OCI-LY1 (cell line): ENCODE results near the gene MYO10.

ENCODE experiments used
- H2AFZ ChIP-seq: fragments of 200-600 bp; sonication (generic), shearing (Covaris generic); 2 replicates; pipeline ENCODE4 v1.6.0; 2014; ENCODE audit warnings: antibody characterized with exemption, mild to moderate bottlenecking, low read length
- H3F3A ChIP-seq: fragments of 200-600 bp; sonication (generic), shearing (Covaris generic); 2 replicates; pipeline ENCODE4 v1.6.0; 2014; ENCODE audit warnings: mild to moderate bottlenecking, antibody characterized with exemption, low read length, moderate library complexity; ENCODE audit not compliant: insufficient read depth
- H3K27ac ChIP-seq: fragments of 200-600 bp; sonication (generic); 2 replicates; pipeline ENCODE4 v1.5.1; 2014; ENCODE audit warnings: low read length, mixed run types, mild to moderate bottlenecking, low read depth; ENCODE audit not compliant: poor library complexity, severe bottlenecking
- H3K27me3 ChIP-seq: fragments of 200-600 bp; sonication (generic); 2 replicates; pipeline ENCODE4 v1.6.0; 2014; ENCODE audit warnings: antibody characterized with exemption, mild to moderate bottlenecking, low read length, moderate library complexity; ENCODE audit not compliant: insufficient read depth
- H3K36me3 ChIP-seq: fragments of 200-600 bp; sonication (generic); 2 replicates; pipeline ENCODE4 v1.6.1; 2014; ENCODE audit warnings: mild to moderate bottlenecking, antibody characterized with exemption, low read length, moderate library complexity, mixed read lengths; ENCODE audit not compliant: insufficient read depth
- H3K4me1 ChIP-seq: fragments of 200-600 bp; sonication (generic); 2 replicates; pipeline ENCODE4 v1.5.1; 2014; ENCODE audit warnings: mild to moderate bottlenecking, low read length, moderate library complexity; ENCODE audit not compliant: insufficient read depth, severe bottlenecking
- H3K4me2 ChIP-seq: fragments of 200-600 bp; sonication (generic), shearing (Covaris generic); 2 replicates; pipeline ENCODE4 v1.6.1; 2014; ENCODE audit warnings: low read length
- H3K4me3 ChIP-seq: fragments of 200-600 bp; sonication (generic); 2 replicates; pipeline ENCODE4 v1.5.1; 2014; ENCODE audit warnings: low read length, low read depth, mild to moderate bottlenecking, mixed read lengths; ENCODE audit not compliant: poor library complexity, severe bottlenecking
- H3K79me2 ChIP-seq: fragments of 200-600 bp; shearing (Covaris generic); 2 replicates; pipeline ENCODE4 v1.6.1; 2016; ENCODE audit warnings: mixed run types, low read length, mixed read lengths; ENCODE audit not compliant: insufficient read depth
- H3K9ac ChIP-seq: fragments of 200-600 bp; sonication (generic), shearing (Covaris generic); 2 replicates; pipeline ENCODE4 v1.6.1; 2014; ENCODE audit warnings: mild to moderate bottlenecking, low read length, mixed read lengths
- H3K9me2 ChIP-seq: fragments of 200-600 bp; sonication (generic), shearing (Covaris generic); 2 replicates; pipeline ENCODE4 v1.6.1; 2014; ENCODE audit warnings: low read depth, mild to moderate bottlenecking, low read length, mixed read lengths
- H3K9me3 ChIP-seq: fragments of 200-600 bp; shearing (Covaris generic); 2 replicates; pipeline ENCODE4 v1.6.1; 2014; ENCODE audit warnings: low read length, mixed read lengths
- H4K20me1 ChIP-seq: fragments of 200-600 bp; sonication (generic), shearing (Covaris generic); 2 replicates; pipeline ENCODE4 v1.6.0; 2016; ENCODE audit warnings: mild to moderate bottlenecking, low read length; ENCODE audit not compliant: insufficient read depth
- EZH2 ChIP-seq: fragments of 200-600 bp; sonication (generic), shearing (Covaris generic); IDR thresholded peaks from 2 replicates; pipeline ENCODE4 v1.8.0; 2017; ENCODE audit warnings: borderline replicate concordance, mixed run types, mild to moderate bottlenecking, antibody characterized with exemption, low read length, moderate library complexity, mixed read lengths
- TF ChIP-seq, protein P1 (sequence below): fragments of 200-600 bp; sonication (generic), shearing (Covaris generic); IDR thresholded peaks from 2 replicates; pipeline ENCODE4 v1.5.1; 2017; ENCODE audit warnings: mild to moderate bottlenecking, antibody characterized with exemption, low read length, moderate library complexity, mixed read lengths

Gene MYO10

DNA sequence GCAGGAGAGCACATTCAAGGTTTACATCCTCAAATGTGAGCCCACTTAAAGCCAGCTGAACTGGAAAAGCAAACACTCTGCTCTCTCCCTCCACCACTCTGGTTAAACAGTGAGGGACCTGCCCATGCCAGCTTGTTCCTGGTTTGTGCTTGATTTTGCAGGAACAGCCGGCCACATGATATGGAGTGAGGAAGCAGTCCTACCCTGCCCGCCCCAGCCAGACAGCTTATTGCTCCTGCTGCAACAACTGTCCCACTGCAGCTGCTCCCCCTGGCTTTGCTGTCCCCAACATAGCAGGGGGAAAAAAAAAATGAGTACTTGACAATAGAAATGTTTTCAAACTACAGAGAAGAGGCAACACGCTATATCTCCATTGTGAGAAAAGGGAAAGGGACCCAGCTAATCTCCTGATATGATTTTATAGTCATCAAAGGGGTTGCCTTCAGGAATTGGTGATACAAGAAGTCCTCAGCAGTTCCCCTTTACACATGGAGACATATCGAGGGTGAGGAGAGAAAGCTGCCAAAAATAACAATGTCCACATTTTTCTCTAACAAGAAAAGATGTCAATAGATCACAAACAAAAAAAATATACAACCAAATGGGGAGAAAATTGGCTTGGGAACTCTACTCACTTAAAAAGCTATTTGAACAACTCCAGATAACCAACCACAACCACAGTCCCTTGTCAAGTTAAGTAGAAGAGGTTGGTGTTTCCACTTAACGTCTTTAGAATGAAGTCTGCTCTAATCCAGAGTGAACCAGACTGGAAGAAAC, 4.6 kb downstream of the MYO10 start:
- H3K4me3 ChIP-seq, result no peak overlapping the region

DNA sequence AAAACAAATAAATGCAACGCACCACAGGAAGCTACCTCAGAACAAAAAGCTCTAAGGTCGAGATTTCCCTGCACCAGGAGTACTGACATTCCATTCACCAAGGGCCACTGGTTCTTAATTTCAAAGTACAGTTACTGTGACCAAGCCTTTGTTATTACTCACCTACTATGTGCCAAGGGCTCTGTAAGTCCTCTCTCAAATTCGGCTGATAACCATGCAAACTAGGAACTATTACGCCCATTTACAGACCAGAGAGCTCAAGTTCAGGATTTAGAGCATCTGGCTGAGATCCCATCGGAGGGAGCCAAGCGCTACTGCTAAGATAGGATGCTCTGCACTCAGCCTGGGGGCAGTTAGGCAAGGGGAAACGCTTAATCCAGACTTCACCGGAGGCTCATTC, 5.6 kb downstream of the MYO10 start:
- Histone ChIP-seq H3K27me3 (no peaks in the 10 kb centered on the region; the same call in 1 of the 2 replicates), H3K79me2 (no peaks in the 10 kb centered on the region), H3K4me3 (no peak overlapping the region), H3K9ac (no peak overlapping the region), H2AFZ (no peak overlapping the region), H3K4me2 (no peak overlapping the region), H3K36me3 (no peaks in the 10 kb centered on the region), H3K9me3 (no peaks in the 10 kb centered on the region), H4K20me1 (no peaks in the 10 kb centered on the region), H3K4me1 (peaks cover 2% of the 10 kb centered on the region), H3F3A (no peaks in the 10 kb centered on the region), H3K27ac (no peak overlapping the region), H3K9me2 (no peaks in the 10 kb centered on the region)
- TF ChIP-seq, protein P1, sequence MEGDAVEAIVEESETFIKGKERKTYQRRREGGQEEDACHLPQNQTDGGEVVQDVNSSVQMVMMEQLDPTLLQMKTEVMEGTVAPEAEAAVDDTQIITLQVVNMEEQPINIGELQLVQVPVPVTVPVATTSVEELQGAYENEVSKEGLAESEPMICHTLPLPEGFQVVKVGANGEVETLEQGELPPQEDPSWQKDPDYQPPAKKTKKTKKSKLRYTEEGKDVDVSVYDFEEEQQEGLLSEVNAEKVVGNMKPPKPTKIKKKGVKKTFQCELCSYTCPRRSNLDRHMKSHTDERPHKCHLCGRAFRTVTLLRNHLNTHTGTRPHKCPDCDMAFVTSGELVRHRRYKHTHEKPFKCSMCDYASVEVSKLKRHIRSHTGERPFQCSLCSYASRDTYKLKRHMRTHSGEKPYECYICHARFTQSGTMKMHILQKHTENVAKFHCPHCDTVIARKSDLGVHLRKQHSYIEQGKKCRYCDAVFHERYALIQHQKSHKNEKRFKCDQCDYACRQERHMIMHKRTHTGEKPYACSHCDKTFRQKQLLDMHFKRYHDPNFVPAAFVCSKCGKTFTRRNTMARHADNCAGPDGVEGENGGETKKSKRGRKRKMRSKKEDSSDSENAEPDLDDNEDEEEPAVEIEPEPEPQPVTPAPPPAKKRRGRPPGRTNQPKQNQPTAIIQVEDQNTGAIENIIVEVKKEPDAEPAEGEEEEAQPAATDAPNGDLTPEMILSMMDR, result no peak
- no peak for TF ChIP-seq EZH2

More for the DNA sequence above, 4.6 kb downstream of the MYO10 start:
- Histone ChIP-seq H3K27me3 (no peaks in the 10 kb centered on the region; the same call in 1 of the 2 replicates), H3K9me2 (no peaks in the 10 kb centered on the region), H3K79me2 (no peaks in the 10 kb centered on the region), H3K27ac (no peak overlapping the region), H2AFZ (no peak overlapping the region), H3F3A (no peaks in the 10 kb centered on the region), H3K36me3 (no peaks in the 10 kb centered on the region), H3K9ac (no peak overlapping the region), H3K4me2 (no peak overlapping the region), H3K4me1 (peaks cover 6% of the 10 kb centered on the region), H4K20me1 (no peaks in the 10 kb centered on the region), H3K9me3 (no peaks in the 10 kb centered on the region)
- TF ChIP-seq, protein P1, result no peak
- TF ChIP-seq EZH2, result no peak

DNA sequence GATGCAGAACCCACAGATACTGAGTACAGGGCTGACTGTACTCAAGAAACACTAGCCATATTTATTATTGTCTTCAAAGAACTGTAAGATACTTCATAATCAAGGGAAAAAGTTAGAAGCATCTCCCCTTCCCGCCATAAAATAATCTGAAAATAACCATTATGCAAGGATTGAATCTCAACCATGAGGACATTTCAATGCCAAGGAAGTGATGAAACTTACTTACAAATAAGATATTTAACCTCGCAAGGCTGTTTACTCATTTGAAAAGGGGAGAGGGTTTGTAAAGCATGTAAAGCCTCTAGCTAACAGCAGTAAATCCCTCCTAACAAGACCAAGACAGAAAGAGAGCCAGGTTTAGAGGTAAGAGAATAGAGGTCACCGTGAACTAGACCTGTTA, 6.3 kb downstream of the MYO10 start:
- no peaks in the 10 kb centered on the region for H3K79me2 ChIP-seq
- no peaks in the 10 kb centered on the region for H3K4me1 ChIP-seq
- H3K36me3 ChIP-seq, result no peaks in the 10 kb centered on the region
- H4K20me1 ChIP-seq, result no peaks in the 10 kb centered on the region
- no peak overlapping the region for H2AFZ ChIP-seq
- H3K9ac ChIP-seq, result no peak overlapping the region
- no peaks in the 10 kb centered on the region for H3K9me3 ChIP-seq
- H3F3A ChIP-seq, result no peaks in the 10 kb centered on the region
- H3K9me2 ChIP-seq, result no peaks in the 10 kb centered on the region
- H3K27me3 ChIP-seq, result no peaks in the 10 kb centered on the region; the same call in 1 of the 2 replicates
- no peak overlapping the region for H3K27ac ChIP-seq
- TF ChIP-seq EZH2, result no peak
- TF ChIP-seq, protein P1, result no peak
- no peak overlapping the region for H3K4me3 ChIP-seq
- no peak overlapping the region for H3K4me2 ChIP-seq
